ENCODE results near the gene NISCH. TPM values are rescaled to one million over a fixed set of nuclear protein-coding genes. Genes with fewer than 3 reads are reported as not detected.

The NISCH gene
- total RNA-seq, 4 donors from 2014 or later = 68.7 to 298 (median 94.6) TPM

GRCh38 chr3:52452570-52453221 lies 2.7 kb upstream of the NISCH start:
- no peak for DNase-seq (ENCODE audit: low spot score in 2 of 2)
- peaks cover 43% of the 10 kb centered on the region for H3K4me1 ChIP-seq
- no peak overlapping the region for H3K27ac ChIP-seq
- no peak overlapping the region for H3K4me3 ChIP-seq
- no peaks in the 10 kb centered on the region for H3K27me3 ChIP-seq
- H3K9me3 ChIP-seq = no peaks in the 10 kb centered on the region
- H3K36me3 ChIP-seq = no peaks in the 10 kb centered on the region
- 69% methylated on average over 5 of the region's 11 CpGs for WGBS
- TF ChIP-seq POLR2A (IDR thresholded peaks at IDR 0.05) = no peak
- no peak for TF ChIP-seq EP300 (IDR thresholded peaks at IDR 0.05)
- TF ChIP-seq CTCF (IDR thresholded peaks at IDR 0.05) = no peak
- no peak for TF ChIP-seq POLR2AphosphoS5 (IDR thresholded peaks at IDR 0.05)

- peaks cover 49% of the 10 kb centered on the region for H3K4me1 ChIP-seq
- H3K9me3 ChIP-seq = no peaks in the 10 kb centered on the region
- H3K27ac ChIP-seq = peak within 1 kb of the TSS; percentile 94
- H3K36me3 ChIP-seq = peaks cover 4% of the 10 kb centered on the region
- no peak for TF ChIP-seq POLR2A (IDR thresholded peaks at IDR 0.05)
- TF ChIP-seq CTCF (IDR thresholded peaks at IDR 0.05) = no peak
- no peak for TF ChIP-seq EP300 (IDR thresholded peaks at IDR 0.05)
- TF ChIP-seq POLR2AphosphoS5 (IDR thresholded peaks at IDR 0.05) = no peak
- H3K4me3 ChIP-seq = peak within 1 kb of the TSS; percentile 88
- no peak for DNase-seq (ENCODE audit: low spot score in 2 of 2)
- WGBS = 69% methylated on average over 15 of the region's 16 CpGs
- H3K27me3 ChIP-seq = no peaks in the 10 kb centered on the region
These were observed 1.7 kb upstream of the NISCH start, which contains the start of gene TNNC1 for GRCh38 chr3:52453496-52454249. TSS of gene TNNC1 (minus strand) at chr3:52454041. CDS start at chr3:52454015, 26 bp downstream.

GRCh38 chr3:52454250-52454937 lies 1.0 kb upstream of the NISCH start:
- H3K4me1 ChIP-seq = peaks cover 56% of the 10 kb centered on the region
- TF ChIP-seq EP300 (IDR thresholded peaks at IDR 0.05) = no peak
- TF ChIP-seq POLR2AphosphoS5 (IDR thresholded peaks at IDR 0.05) = no peak
- no peak for TF ChIP-seq POLR2A (IDR thresholded peaks at IDR 0.05)
- TF ChIP-seq CTCF (IDR thresholded peaks at IDR 0.05) = no peak
- peak overlapping the region; percentile 94 for H3K27ac ChIP-seq
- DNase-seq (ENCODE audit: low spot score in 2 of 2) = no peak
- H3K36me3 ChIP-seq = peaks cover 11% of the 10 kb centered on the region
- peak overlapping the region; percentile 88 for H3K4me3 ChIP-seq
- no peaks in the 10 kb centered on the region for H3K9me3 ChIP-seq
- WGBS = 42% methylated on average over 8 of the region's 8 CpGs
- no peaks in the 10 kb centered on the region for H3K27me3 ChIP-seq

- Histone ChIP-seq H3K4me3 (peak overlapping the region; percentile 88), H3K27me3 (no peaks in the 10 kb centered on the region), H3K36me3 (peaks cover 15% of the 10 kb centered on the region), H3K4me1 (peaks cover 53% of the 10 kb centered on the region), H3K27ac (peak overlapping the region; percentile 94), H3K9me3 (no peaks in the 10 kb centered on the region)
- no peak for DNase-seq (ENCODE audit: low spot score in 2 of 2)
- TF ChIP-seq POLR2A (IDR thresholded peaks at IDR 0.05) = no peak
- no peak for TF ChIP-seq POLR2AphosphoS5 (IDR thresholded peaks at IDR 0.05)
- no peak for TF ChIP-seq EP300 (IDR thresholded peaks at IDR 0.05)
- TF ChIP-seq CTCF (IDR thresholded peaks at IDR 0.05) = no peak
- 42% methylated on average over 11 of the region's 11 CpGs for WGBS
These were observed 494 bp upstream of the NISCH start for GRCh38 chr3:52454938-52455282.

Measured in suprapubic skin (tissue), 4 donors.